Transverse colon (tissue), 4 donors: ENCODE data around the gene PKIG. TPM values are rescaled to one million over a fixed set of nuclear protein-coding genes. Genes with fewer than 3 reads are reported as not detected.

ENCODE experiments used
- DNase-seq: peaks from one replicate; pipeline ENCODE4 v3.0.0-alpha.2; 2019
- H3K27ac ChIP-seq, 4 donors: fragments of 200-600 bp; sonication (generic); 2 replicates each; pipeline ENCODE4 v1.5.1; 2016 to 2018; ENCODE audit warnings: inconsistent platforms in 4 of 4
- H3K27me3 ChIP-seq: fragments of 200-600 bp; sonication (generic); 2 replicates; pipeline ENCODE4 v1.5.1; 2017; ENCODE audit warnings: inconsistent platforms
- H3K36me3 ChIP-seq, 4 donors: fragments of 200-600 bp; sonication (generic); 2 replicates each; pipeline ENCODE4 v1.5.1; 2017 to 2019; ENCODE audit warnings: inconsistent platforms in 4 of 4
- H3K4me1 ChIP-seq, 4 donors: fragments of 200-600 bp; sonication (generic); 2 replicates each; pipeline ENCODE4 v1.5.1; 2017 to 2020; ENCODE audit warnings: inconsistent platforms in 4 of 4
- H3K4me3 ChIP-seq, 4 donors: fragments of 200-600 bp; sonication (generic); 1 replicate in 1 of 4; 2 replicates in 3 of 4; pipeline versions ENCODE4 v1.5.1 to v1.6.1; 2017 to 2019; ENCODE audit warnings: inconsistent platforms in 4 of 4
- H3K9me3 ChIP-seq, 2 donors: fragments of 200-600 bp; sonication (generic); 2 replicates each; pipeline ENCODE4 v1.5.1; 2017 to 2019; ENCODE audit warnings: inconsistent platforms in 2 of 2
- EP300 ChIP-seq: sonication (generic); formaldehyde crosslinking; IDR thresholded peaks from one replicate; pipeline ENCODE4 v1.6.1; 2017; ENCODE audit warnings: antibody characterized with exemption, low read depth
- POLR2A ChIP-seq: fragments of 450-650 bp; IDR thresholded peaks from one replicate; pipeline ENCODE4 v1.6.1; 2016; ENCODE audit warnings: antibody characterized with exemption, mild to moderate bottlenecking, moderate library complexity
- POLR2AphosphoS5 ChIP-seq, 3 donors: sonication (generic); formaldehyde crosslinking; IDR thresholded peaks; one replicate each; pipeline ENCODE4 v1.6.1; 2016; ENCODE audit warnings: antibody characterized with exemption in 3 of 3
- WGBS, 2 donors: methylation state at CpG; one replicate each; pipeline ENCODE4 v1.1.5; 2018; ENCODE audit warnings: low coverage in 1 of 2; 5-methylcytosine and 5-hydroxymethylcytosine counted together
- in situ Hi-C, 4 donors: fragments of 200-750 bp; cut with MboI; loops; one replicate each; pipeline versions ENCODE4 v1.15.0 to v1.15.1; 2017; ENCODE audit warnings: low sequenced_read_pairs in 3 of 4, low pct_ligation_motif_present in 1 of 4, low pct_unique_long_range_greater_than_20kb in 1 of 4
- intact Hi-C: fragments of 100-400 bp; cut with DNase I; formaldehyde crosslinking; loops from one replicate; pipeline ENCODE4 v1.15.1; 2023; ENCODE audit warnings: low total_unique reads
- total RNA-seq, 4 donors: library from RNA; depleted of rRNA; stranded (reverse); fragments of >200 nt; gene quantifications; one replicate each; pipeline ENCODE4 v1.1.0, GENCODE V29; 2016
- TF ChIP-seq, protein P1 (sequence below), 5 experiments: fragments of 200-600 bp in 3 of 5; fragments of 450-650 bp in 2 of 5; sonication (generic) in 3 of 5; IDR thresholded peaks; 1 replicate in 2 of 5; 2 replicates in 3 of 5; pipeline ENCODE4 v1.5.1; 2016 to 2017; ENCODE audit warnings: antibody characterized with exemption in 5 of 5, inconsistent platforms in 3 of 5, mild to moderate bottlenecking in 2 of 5, moderate library complexity in 1 of 5

Gene PKIG
- total RNA-seq, 4 donors from 2014 or later: 40.8 to 106 (median 80.4) TPM

DNA sequence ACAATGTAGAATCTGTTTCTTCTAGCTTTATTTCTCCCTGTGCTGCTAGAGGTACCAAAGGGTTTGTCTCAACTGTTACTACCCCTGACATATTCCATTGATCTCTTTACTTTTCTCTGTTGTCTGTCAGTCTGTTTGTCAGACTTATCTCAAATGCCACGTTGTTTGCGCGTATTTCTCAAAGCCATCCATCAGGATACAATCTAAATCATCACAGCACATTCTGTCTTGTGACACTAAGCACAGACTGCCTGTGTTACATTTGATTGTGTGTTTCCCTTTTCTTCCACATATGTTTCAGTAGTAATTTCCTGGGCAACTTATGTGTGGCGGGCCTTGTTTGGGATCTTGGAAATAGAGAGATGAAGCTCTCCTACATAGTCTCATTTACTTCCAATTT lies 30.3 kb upstream of the PKIG start:
- TF ChIP-seq, protein P1, sequence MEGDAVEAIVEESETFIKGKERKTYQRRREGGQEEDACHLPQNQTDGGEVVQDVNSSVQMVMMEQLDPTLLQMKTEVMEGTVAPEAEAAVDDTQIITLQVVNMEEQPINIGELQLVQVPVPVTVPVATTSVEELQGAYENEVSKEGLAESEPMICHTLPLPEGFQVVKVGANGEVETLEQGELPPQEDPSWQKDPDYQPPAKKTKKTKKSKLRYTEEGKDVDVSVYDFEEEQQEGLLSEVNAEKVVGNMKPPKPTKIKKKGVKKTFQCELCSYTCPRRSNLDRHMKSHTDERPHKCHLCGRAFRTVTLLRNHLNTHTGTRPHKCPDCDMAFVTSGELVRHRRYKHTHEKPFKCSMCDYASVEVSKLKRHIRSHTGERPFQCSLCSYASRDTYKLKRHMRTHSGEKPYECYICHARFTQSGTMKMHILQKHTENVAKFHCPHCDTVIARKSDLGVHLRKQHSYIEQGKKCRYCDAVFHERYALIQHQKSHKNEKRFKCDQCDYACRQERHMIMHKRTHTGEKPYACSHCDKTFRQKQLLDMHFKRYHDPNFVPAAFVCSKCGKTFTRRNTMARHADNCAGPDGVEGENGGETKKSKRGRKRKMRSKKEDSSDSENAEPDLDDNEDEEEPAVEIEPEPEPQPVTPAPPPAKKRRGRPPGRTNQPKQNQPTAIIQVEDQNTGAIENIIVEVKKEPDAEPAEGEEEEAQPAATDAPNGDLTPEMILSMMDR (IDR thresholded peaks at IDR 0.05): no peak
- TF ChIP-seq POLR2AphosphoS5 (IDR thresholded peaks at IDR 0.05) (no peak), POLR2A (no peak), EP300 (no peak)
- WGBS, 2 donors: 79 to 83% methylated on average over 4 of the region's 4 CpGs
- no peak for DNase-seq
- Histone ChIP-seq H3K27ac (peak overlapping the region; percentile 69 to 76 (median 70)), H3K9me3 (no peaks in the 10 kb centered on the region), H3K4me3 (no peak overlapping the region), H3K36me3 (no peaks in the 10 kb centered on the region), H3K27me3 (no peaks in the 10 kb centered on the region), H3K4me1 (peaks cover 5 to 56% (median 24%) of the 10 kb centered on the region in 4 donors)
- intact Hi-C loops: no loop called here
- in situ Hi-C loops: no loop called here

DNA sequence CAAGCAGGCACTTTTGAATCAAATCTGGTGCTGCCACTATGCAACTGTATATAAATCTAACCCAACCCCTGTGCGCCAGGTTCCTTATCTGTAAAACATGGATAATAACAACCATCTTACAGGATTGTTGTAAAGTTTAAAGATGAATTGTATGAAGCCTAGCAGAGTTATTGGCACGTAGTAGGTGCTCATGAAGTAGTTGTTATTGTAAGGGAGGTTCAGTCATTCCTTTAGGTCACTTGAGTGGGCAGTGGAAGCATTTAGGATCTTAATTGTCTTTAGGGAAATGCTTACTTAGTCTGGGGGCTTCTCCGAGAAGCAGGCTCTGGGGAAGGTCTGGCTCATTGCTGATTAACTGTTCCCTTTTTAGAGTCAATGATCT lies 29.8 kb upstream of the PKIG start:
- Histone ChIP-seq H3K4me3 (no peak overlapping the region), H3K27me3 (no peaks in the 10 kb centered on the region), H3K36me3 (no peaks in the 10 kb centered on the region), H3K9me3 (no peaks in the 10 kb centered on the region), H3K27ac (peak overlapping the region; percentile 69 to 76 (median 70)), H3K4me1 (peaks cover 5 to 56% (median 24%) of the 10 kb centered on the region in 4 donors)
- in situ Hi-C loops (no loop called here), intact Hi-C loops (no loop called here)
- WGBS, 2 donors: 61% methylated on average over 3 of the region's 3 CpGs; no CpG with 5 or more reads in 1 of the 2 donors
- TF ChIP-seq POLR2AphosphoS5 (IDR thresholded peaks at IDR 0.05): no peak
- no peak for TF ChIP-seq POLR2A
- no peak for TF ChIP-seq EP300
- TF ChIP-seq, protein P1 (IDR thresholded peaks at IDR 0.05): no peak
- DNase-seq: no peak

DNA sequence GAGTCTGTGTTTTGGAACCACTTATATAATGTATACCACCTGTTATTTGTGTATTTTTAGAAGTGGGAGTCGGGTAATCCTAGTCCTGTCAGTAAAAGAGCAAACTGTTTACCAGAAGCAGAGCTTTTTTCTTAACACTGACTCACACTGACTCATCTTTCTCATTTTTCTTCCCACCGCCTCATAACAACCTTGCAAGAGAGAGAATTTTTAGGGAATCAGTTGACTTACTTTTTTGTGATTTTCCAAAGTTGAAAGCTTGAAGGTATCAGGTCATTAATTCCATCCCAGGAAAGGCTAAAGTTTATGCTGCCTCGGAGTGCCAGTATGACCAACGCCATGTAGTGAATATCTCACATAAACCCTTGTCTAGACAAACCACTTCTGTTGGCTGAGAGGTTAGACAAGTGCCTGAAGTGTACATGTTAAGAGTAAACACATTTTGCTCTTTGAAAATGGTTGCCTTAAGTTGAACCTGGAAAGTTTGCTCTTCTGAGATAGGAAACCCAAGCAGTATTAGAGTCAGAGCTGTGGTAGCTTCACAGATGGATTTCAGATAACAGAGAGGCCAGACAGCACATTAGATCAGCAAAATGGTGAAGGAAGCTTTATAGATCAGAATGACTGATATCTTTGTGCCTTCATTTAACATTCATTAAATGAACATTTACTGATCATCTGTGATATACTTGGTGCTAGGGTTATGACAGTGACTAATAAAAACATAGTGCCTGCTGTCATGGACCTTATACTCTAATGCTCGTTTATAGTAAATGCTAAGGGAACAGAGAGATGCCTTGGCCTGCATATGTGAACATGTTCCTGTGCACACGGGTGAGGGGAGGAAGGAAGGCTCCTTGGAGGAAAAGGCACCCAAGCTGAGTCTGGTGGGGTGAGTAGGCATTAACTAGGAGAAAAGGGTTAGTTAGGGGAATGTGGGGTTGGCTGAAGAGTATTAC lies 29.1 kb upstream of the PKIG start:
- intact Hi-C loops: no loop called here
- no peaks in the 10 kb centered on the region for H3K36me3 ChIP-seq
- 53 to 56% methylated on average over 6 of the region's 6 CpGs for WGBS, 2 donors
- no peaks in the 10 kb centered on the region for H3K9me3 ChIP-seq
- in situ Hi-C loops: no loop called here
- no peaks in the 10 kb centered on the region for H3K27me3 ChIP-seq
- peaks cover 5 to 55% (median 22%) of the 10 kb centered on the region in 4 donors for H3K4me1 ChIP-seq
- DNase-seq: no peak
- no peak overlapping the region for H3K4me3 ChIP-seq
- TF ChIP-seq POLR2AphosphoS5 (IDR thresholded peaks at IDR 0.05) (peak in 1 of 3 donors; percentile 41), EP300 (no peak), POLR2A (no peak)
- TF ChIP-seq, protein P1 (IDR thresholded peaks at IDR 0.05): no peak
- peak overlapping the region; percentile 69 to 76 (median 70) for H3K27ac ChIP-seq

DNA sequence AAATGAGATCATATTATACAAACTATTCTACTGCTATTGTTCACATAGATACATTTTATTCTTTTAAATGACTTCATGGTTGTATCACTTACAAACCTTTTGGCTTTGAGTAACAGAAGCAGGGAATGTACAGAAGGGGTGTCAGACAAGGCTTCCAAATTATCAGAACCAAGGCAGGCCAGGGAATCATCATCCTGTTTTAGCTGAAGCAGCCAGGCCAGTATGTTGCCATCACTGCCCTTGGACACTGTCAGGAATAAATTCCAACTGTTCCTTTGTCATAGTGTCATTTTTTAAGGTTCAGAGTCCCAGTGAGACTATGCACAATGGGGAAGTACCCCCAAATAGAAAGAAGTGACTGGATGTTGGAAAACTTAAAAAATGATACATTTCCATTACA lies 23.1 kb upstream of the PKIG start:
- Histone ChIP-seq H3K27ac (no peak overlapping the region), H3K9me3 (no peaks in the 10 kb centered on the region), H3K4me1 (peaks cover 0 to 31% (median 7%) of the 10 kb centered on the region in 4 donors), H3K4me3 (no peak overlapping the region), H3K36me3 (no peaks in the 10 kb centered on the region), H3K27me3 (no peaks in the 10 kb centered on the region)
- in situ Hi-C loops: no loop called here
- TF ChIP-seq EP300 (no peak), POLR2AphosphoS5 (IDR thresholded peaks at IDR 0.05) (no peak), POLR2A (no peak)
- TF ChIP-seq, protein P1 (IDR thresholded peaks at IDR 0.05): no peak
- intact Hi-C loops: no loop called here
- DNase-seq: no peak
